Mesenchymal stem cell (in vitro differentiated cells and primary cell): ENCODE measurements around the gene TMEM120A.

Source experiments
- DNase-seq: peaks from one replicate; pipeline ENCODE4 v3.0.0-alpha.2; 2013
- H2AFZ ChIP-seq: one replicate; pipeline ENCODE4 v1.6.1; 2013; ENCODE audit warnings: low read depth, mild to moderate bottlenecking, control low read depth, inconsistent platforms, low read length, moderate library complexity
- H2AK5ac ChIP-seq: 2 replicates; pipeline ENCODE4 v1.6.1; 2013; ENCODE audit warnings: low read length, moderate library complexity, mild to moderate bottlenecking, inconsistent platforms; ENCODE audit not compliant: severe bottlenecking
- H2BK120ac ChIP-seq: one replicate; pipeline ENCODE4 v1.6.1; 2013; ENCODE audit warnings: low read depth, mild to moderate bottlenecking, inconsistent platforms, low read length, moderate library complexity
- H2BK12ac ChIP-seq, 2 experiments: one replicate each; pipeline ENCODE4 v1.6.1; 2013; ENCODE audit warnings: inconsistent platforms in 2 of 2, low read length in 2 of 2, mild to moderate bottlenecking in 2 of 2, moderate library complexity in 2 of 2, control low read depth in 1 of 2
- H2BK15ac ChIP-seq: one replicate; pipeline ENCODE4 v1.6.1; 2013; ENCODE audit warnings: mild to moderate bottlenecking, low read depth, inconsistent platforms; ENCODE audit not compliant: poor library complexity, severe bottlenecking
- H2BK5ac ChIP-seq: 2 replicates; pipeline ENCODE4 v1.6.1; 2013; ENCODE audit warnings: low read depth, mild to moderate bottlenecking, low read length, control low read depth, inconsistent platforms; ENCODE audit not compliant: poor library complexity, severe bottlenecking
- H3K14ac ChIP-seq, 2 experiments: one replicate each; pipeline ENCODE4 v1.6.1; 2013; ENCODE audit warnings: inconsistent platforms in 2 of 2, low read length in 2 of 2, control low read depth in 1 of 2, mild to moderate bottlenecking in 1 of 2, moderate library complexity in 1 of 2
- H3K18ac ChIP-seq, 2 experiments: one replicate each; pipeline ENCODE4 v1.6.1; 2013; ENCODE audit warnings: inconsistent platforms in 2 of 2, low read length in 2 of 2, control low read depth in 1 of 2, low read depth in 1 of 2, mild to moderate bottlenecking in 1 of 2
- H3K23ac ChIP-seq, 2 experiments: one replicate each; pipeline ENCODE4 v1.6.1; 2013; ENCODE audit warnings: inconsistent platforms in 2 of 2, low read length in 2 of 2, mild to moderate bottlenecking in 2 of 2, moderate library complexity in 2 of 2, control low read depth in 1 of 2
- H3K27ac ChIP-seq: 2 replicates; pipeline ENCODE4 v1.5.1; 2013; ENCODE audit warnings: mild to moderate bottlenecking, moderate library complexity, low read length, control low read depth, inconsistent platforms; ENCODE audit not compliant: poor library complexity, severe bottlenecking
- H3K27me3 ChIP-seq, 2 experiments: 2 replicates each; pipeline versions ENCODE4 v1.6.1 to v1.7.0; 2013; ENCODE audit warnings: low read length in 2 of 2, mild to moderate bottlenecking in 2 of 2, moderate library complexity in 2 of 2, control low read depth in 1 of 2, inconsistent platforms in 1 of 2; ENCODE audit not compliant: control insufficient read depth in 1 of 2, insufficient read depth in 1 of 2
- H3K36me3 ChIP-seq, 2 experiments: 2 replicates each; pipeline versions ENCODE4 v1.6.1 to v1.7.0; 2013; ENCODE audit warnings: low read length in 2 of 2, control low read depth in 1 of 2, inconsistent platforms in 1 of 2, low read depth in 1 of 2, mild to moderate bottlenecking in 1 of 2; ENCODE audit not compliant: insufficient read depth in 2 of 2, control insufficient read depth in 1 of 2
- H3K4ac ChIP-seq, 2 experiments: one replicate each; pipeline ENCODE4 v1.6.1; 2013; ENCODE audit warnings: inconsistent platforms in 2 of 2, low read length in 2 of 2, mild to moderate bottlenecking in 2 of 2, moderate library complexity in 2 of 2, control low read depth in 1 of 2, low read depth in 1 of 2
- H3K4me1 ChIP-seq: 2 replicates; pipeline ENCODE4 v1.6.1; 2013; ENCODE audit warnings: low read depth, low read length, control low read depth; ENCODE audit not compliant: control insufficient read depth, insufficient read depth
- H3K4me2 ChIP-seq: 2 replicates; pipeline ENCODE4 v1.6.1; 2013; ENCODE audit warnings: low read length, mild to moderate bottlenecking, inconsistent platforms; ENCODE audit not compliant: poor library complexity, severe bottlenecking
- H3K4me3 ChIP-seq, 2 experiments: 2 replicates each; pipeline versions ENCODE4 v1.5.1 to v1.7.0; 2013; ENCODE audit warnings: low read length in 2 of 2, mild to moderate bottlenecking in 2 of 2, control low read depth in 1 of 2, low read depth in 1 of 2; ENCODE audit not compliant: insufficient read depth in 1 of 2
- H3K79me1 ChIP-seq: replicated peaks from 2 replicates; pipeline ENCODE4 v1.6.1; 2013; ENCODE audit warnings: mild to moderate bottlenecking, control low read depth, low read length, inconsistent platforms; ENCODE audit not compliant: poor library complexity, severe bottlenecking
- H3K9ac ChIP-seq: 2 replicates; pipeline ENCODE4 v1.7.0; 2013; ENCODE audit warnings: mild to moderate bottlenecking, low read length, moderate library complexity
- H3K9me3 ChIP-seq: 2 replicates; pipeline ENCODE4 v1.7.0; 2013; ENCODE audit warnings: mild to moderate bottlenecking, low read length; ENCODE audit not compliant: control insufficient read depth
- H4K8ac ChIP-seq: one replicate; pipeline ENCODE4 v1.6.1; 2013; ENCODE audit warnings: inconsistent platforms, mild to moderate bottlenecking, low read length, moderate library complexity
- H4K91ac ChIP-seq: one replicate; pipeline ENCODE4 v1.6.1; 2013; ENCODE audit warnings: mild to moderate bottlenecking, low read length, inconsistent platforms
- WGBS: methylation state at CpG from one replicate; pipeline ENCODE4 v1.1.7; 2013; ENCODE audit warnings: mixed read lengths; 5-methylcytosine and 5-hydroxymethylcytosine counted together

TMEM120A gene

GRCh38 chr7:75958802-75959543 is 35.4 kb downstream of the TMEM120A start:
- H2AFZ ChIP-seq = no peak overlapping the region

GRCh38 chr7:75957021-75957736 is 37.2 kb downstream of the TMEM120A start:
- no peak overlapping the region for H3K4ac ChIP-seq
- 81% methylated on average over 15 of the region's 16 CpGs for WGBS
- peaks cover 20% of the 10 kb centered on the region for H3K79me1 ChIP-seq
- no peak overlapping the region for H2BK120ac ChIP-seq
- no peak overlapping the region for H2AFZ ChIP-seq
- peak overlapping the region; percentile 40 for H3K27ac ChIP-seq
- DNase-seq = no peak
- peak overlapping the region; percentile 82 for H2AK5ac ChIP-seq
- H2BK15ac ChIP-seq = no peak overlapping the region
- H3K23ac ChIP-seq = no peak overlapping the region
- H3K18ac ChIP-seq = peak overlapping the region in 1 of 2 experiments; percentile 38
- peak overlapping the region in 1 of 2 experiments; percentile 71 for H2BK12ac ChIP-seq
- no peaks in the 10 kb centered on the region for H3K27me3 ChIP-seq
- H3K36me3 ChIP-seq = peaks cover 28 to 66% of the 10 kb centered on the region in 2 experiments
- H3K14ac ChIP-seq = no peak overlapping the region
- H3K4me2 ChIP-seq = no peak overlapping the region
- H2BK5ac ChIP-seq = no peak overlapping the region
- peaks cover 32% of the 10 kb centered on the region for H3K4me1 ChIP-seq
- no peak overlapping the region for H4K91ac ChIP-seq
- H3K9ac ChIP-seq = no peak overlapping the region
- H3K9me3 ChIP-seq = no peaks in the 10 kb centered on the region
- no peak overlapping the region for H4K8ac ChIP-seq
- H3K4me3 ChIP-seq = no peak overlapping the region

More at GRCh38 chr7:75958802-75959543, 35.4 kb downstream of the TMEM120A start:
- no peak overlapping the region for H4K8ac ChIP-seq
- H2BK15ac ChIP-seq = no peak overlapping the region
- H3K14ac ChIP-seq = no peak overlapping the region
- H3K23ac ChIP-seq = no peak overlapping the region
- H2AK5ac ChIP-seq = no peak overlapping the region
- H3K9ac ChIP-seq = no peak overlapping the region
- H3K36me3 ChIP-seq = peaks cover 27 to 62% of the 10 kb centered on the region in 2 experiments
- H3K4me2 ChIP-seq = no peak overlapping the region
- no peak overlapping the region for H2BK120ac ChIP-seq
- no peak overlapping the region for H4K91ac ChIP-seq
- peak; percentile 30 for DNase-seq
- H3K27me3 ChIP-seq = no peaks in the 10 kb centered on the region
- H3K18ac ChIP-seq = peak overlapping the region in 1 of 2 experiments; percentile 43
- peaks cover 41% of the 10 kb centered on the region for H3K4me1 ChIP-seq
- H3K9me3 ChIP-seq = no peaks in the 10 kb centered on the region
- H3K4ac ChIP-seq = no peak overlapping the region
- no peak overlapping the region for H2BK12ac ChIP-seq
- H3K27ac ChIP-seq = no peak overlapping the region
- no peak overlapping the region for H2BK5ac ChIP-seq
- 83% methylated on average over 8 of the region's 9 CpGs for WGBS
- H3K79me1 ChIP-seq = peaks cover 16% of the 10 kb centered on the region
- H3K4me3 ChIP-seq = no peak overlapping the region

DNA sequence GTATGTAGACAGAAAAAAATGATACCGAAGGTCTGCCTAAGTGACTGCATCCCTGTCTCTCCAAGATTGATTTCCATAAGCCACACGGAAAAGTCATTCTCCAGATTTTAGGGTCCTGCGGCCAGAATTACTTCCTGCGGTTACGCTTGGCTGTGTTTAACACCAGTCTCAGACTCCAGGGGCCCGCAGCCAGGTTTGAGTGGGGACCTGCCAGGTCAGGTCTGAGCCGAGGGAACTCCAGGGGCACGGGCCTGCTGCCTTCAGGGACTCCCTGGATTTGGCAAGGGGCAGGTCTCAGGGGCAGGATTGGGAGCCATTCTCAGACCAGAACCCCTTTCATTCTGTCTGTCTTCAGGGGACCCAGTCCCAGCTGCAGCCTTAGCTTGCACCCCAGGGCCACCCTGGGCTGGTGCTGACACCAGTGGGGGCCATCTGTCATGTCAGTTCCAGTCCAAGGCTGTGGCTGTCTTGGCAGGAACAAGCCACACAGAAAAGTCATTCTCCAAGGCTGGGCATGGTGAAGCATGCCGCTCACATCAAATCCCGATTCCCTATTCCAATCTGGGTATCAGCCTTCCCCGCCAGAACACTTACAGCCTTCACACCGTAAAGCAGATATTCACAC is 39.0 kb downstream of the TMEM120A start:
- Histone ChIP-seq H2BK12ac (no peak overlapping the region), H3K27ac (no peak overlapping the region), H4K91ac (peak overlapping the region; percentile 53), H2AK5ac (peak overlapping the region; percentile 86), H3K4me2 (no peak overlapping the region), H2AFZ (no peak overlapping the region), H3K4ac (no peak overlapping the region), H3K27me3 (no peaks in the 10 kb centered on the region), H2BK15ac (peak overlapping the region; percentile 60), H3K36me3 (peaks cover 26 to 56% of the 10 kb centered on the region in 2 experiments), H3K9me3 (no peaks in the 10 kb centered on the region), H3K4me1 (peaks cover 27% of the 10 kb centered on the region), H2BK5ac (no peak overlapping the region), H3K4me3 (no peak overlapping the region), H3K18ac (no peak overlapping the region), H2BK120ac (no peak overlapping the region), H4K8ac (no peak overlapping the region), H3K9ac (no peak overlapping the region), H3K14ac (peak overlapping the region in 1 of 2 experiments; percentile 2), H3K23ac (no peak overlapping the region), H3K79me1 (peaks cover 18% of the 10 kb centered on the region)
- no peak for DNase-seq
- 91% methylated on average over 12 of the region's 12 CpGs for WGBS

- no peak overlapping the region for H2BK12ac ChIP-seq
- no peak overlapping the region for H2BK120ac ChIP-seq
- H3K79me1 ChIP-seq = peaks cover 18% of the 10 kb centered on the region
- no peak for DNase-seq
- no peaks in the 10 kb centered on the region for H3K27me3 ChIP-seq
- no peak overlapping the region for H2AFZ ChIP-seq
- H3K36me3 ChIP-seq = peaks cover 21 to 50% of the 10 kb centered on the region in 2 experiments
- no peak overlapping the region for H2BK5ac ChIP-seq
- no peak overlapping the region for H3K27ac ChIP-seq
- H3K14ac ChIP-seq = no peak overlapping the region
- H3K4me1 ChIP-seq = peaks cover 24% of the 10 kb centered on the region
- H4K8ac ChIP-seq = no peak overlapping the region
- no peak overlapping the region for H4K91ac ChIP-seq
- H3K18ac ChIP-seq = no peak overlapping the region
- H3K4ac ChIP-seq = no peak overlapping the region
- no peak overlapping the region for H3K23ac ChIP-seq
- H2BK15ac ChIP-seq = no peak overlapping the region
- WGBS = 93% methylated on average over 9 of the region's 11 CpGs
- no peaks in the 10 kb centered on the region for H3K9me3 ChIP-seq
- no peak overlapping the region for H3K4me2 ChIP-seq
- no peak overlapping the region for H3K9ac ChIP-seq
- no peak overlapping the region for H3K4me3 ChIP-seq
- H2AK5ac ChIP-seq = no peak overlapping the region
Observed at GRCh38 chr7:75953931-75954330, 40.5 kb downstream of the TMEM120A start.
